SK-N-SH (cell line): Measurements from ENCODE around the gene HSPB2.

Experiments
- CTCF ChIP-seq: fragments of 200-600 bp; sonication (generic); IDR thresholded peaks from 2 replicates; pipeline ENCODE4 v1.6.1; 2017; ENCODE audit warnings: antibody characterized with exemption, mild to moderate bottlenecking, moderate library complexity
- EP300 ChIP-seq, 2 experiments: IDR thresholded peaks; 2 replicates each; pipeline versions ENCODE4 v1.4.0 to v1.6.1; 2012; ENCODE audit warnings: borderline replicate concordance in 1 of 2, low read depth in 1 of 2, low read length in 1 of 2
- EZH2phosphoT487 ChIP-seq: fragments of 200-600 bp; sonication (generic); IDR thresholded peaks from 2 replicates; pipeline ENCODE4 v1.6.1; 2017; ENCODE audit warnings: low read depth, mixed run types, mild to moderate bottlenecking, antibody characterized with exemption, moderate library complexity, borderline replicate concordance
- FOXJ3 ChIP-seq: sonication (generic); formaldehyde crosslinking; IDR thresholded peaks from 2 replicates; pipeline ENCODE4 v1.5.1; 2020; ENCODE audit warnings: mild to moderate bottlenecking, missing genetic modification reagents
- FOXM1 ChIP-seq: IDR thresholded peaks from 2 replicates; pipeline ENCODE4 v1.4.0; 2012; ENCODE audit warnings: low read depth, mild to moderate bottlenecking
- JUND ChIP-seq: IDR thresholded peaks from 2 replicates; pipeline ENCODE4 v1.4.0; 2012
- POLR2AphosphoS5 ChIP-seq: IDR thresholded peaks from 2 replicates; pipeline ENCODE4 v1.6.1; 2012; ENCODE audit warnings: low read depth, low read length
- REST ChIP-seq: IDR thresholded peaks from 2 replicates; pipeline ENCODE4 v1.6.1; 2012; ENCODE audit warnings: mild to moderate bottlenecking, low read depth, low read length, moderate library complexity
- RFX5 ChIP-seq: IDR thresholded peaks from 2 replicates; pipeline ENCODE4 v1.6.1; 2012; ENCODE audit warnings: mild to moderate bottlenecking, improper control_type of control experiment, low read length
- SMC3 ChIP-seq: IDR thresholded peaks from 2 replicates; pipeline ENCODE4 v1.6.1; 2012; ENCODE audit warnings: low read depth, low read length, improper control_type of control experiment
- USF1 ChIP-seq: IDR thresholded peaks from 2 replicates; pipeline ENCODE4 v1.4.0; 2012; ENCODE audit warnings: low read depth, borderline replicate concordance
- ZBTB33 ChIP-seq: IDR thresholded peaks from 2 replicates; pipeline ENCODE4 v1.4.0; 2012; ENCODE audit warnings: low read depth, borderline replicate concordance

DNA sequence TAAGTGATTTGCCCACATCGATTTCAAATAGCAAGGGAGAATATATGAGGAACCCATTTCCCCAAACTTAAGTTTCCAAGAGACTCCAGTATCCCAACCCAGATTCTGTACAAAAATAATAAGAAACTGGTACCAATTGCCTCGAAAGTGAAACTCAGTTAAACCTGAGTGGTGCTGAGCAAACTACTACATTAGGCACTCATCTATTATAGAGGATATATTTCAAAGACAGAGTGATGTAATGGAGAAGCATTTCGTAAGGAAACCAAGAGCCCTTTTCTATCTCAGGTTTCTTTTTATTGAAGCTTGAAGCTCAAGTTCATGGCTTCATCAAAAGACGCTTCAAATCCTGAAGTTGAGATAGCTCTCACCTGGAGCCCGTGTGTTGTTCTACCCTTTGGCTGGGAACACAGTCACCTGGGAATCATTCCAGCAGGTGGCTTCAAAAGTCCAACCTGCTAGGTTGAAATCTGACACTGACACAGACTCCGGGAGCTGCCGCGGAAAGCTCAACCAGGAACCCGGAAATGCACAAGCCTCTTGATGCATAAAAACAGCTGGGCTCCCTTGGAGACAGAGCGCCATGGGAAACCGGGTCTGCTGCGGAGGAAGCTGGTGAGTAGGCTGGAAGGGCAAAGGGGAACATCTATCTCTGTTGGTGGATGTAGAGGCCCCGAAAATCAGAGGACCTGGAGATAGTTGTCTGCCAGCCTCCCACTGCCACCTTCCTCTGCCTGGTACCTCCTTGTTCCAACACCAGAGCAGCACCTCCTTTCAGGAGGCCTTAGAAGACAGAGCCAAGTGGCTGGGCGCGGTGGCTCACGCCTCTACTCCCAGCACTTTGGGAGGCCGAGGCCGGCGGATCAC is 6.1 kb downstream of the HSPB2 start, which contains the start of gene C11orf52:
- TF ChIP-seq ZBTB33, result no peak
- no peak for TF ChIP-seq JUND
- no peak for TF ChIP-seq RFX5
- TF ChIP-seq CTCF, result no peak
- TF ChIP-seq SMC3, result no peak
- TF ChIP-seq REST, result no peak
- TF ChIP-seq POLR2AphosphoS5, result no peak
- TF ChIP-seq USF1, result no peak
- TF ChIP-seq FOXJ3 (CRISPR knock-in tag), result no peak
- TF ChIP-seq EP300 (IDR thresholded peaks at IDR 0.05; ENCODE audit: borderline replicate concordance in 1 of 2, low read depth in 1 of 2, low read length in 1 of 2), result no peak
- no peak for TF ChIP-seq FOXM1
- TF ChIP-seq EZH2phosphoT487, result no peak
